Measurements from ENCODE around the gene REV3L. TPM values are rescaled to one million over a fixed set of nuclear protein-coding genes. Genes with fewer than 3 reads are reported as not detected.

Gene REV3L
- polyA plus RNA-seq, 1 of the 3 experiments (the other 2 are of a cell fraction) = 7.3 TPM

GRCh38 chr6:111485342-111485741 is 2.3 kb upstream of the REV3L start:
- CTCF ChIA-PET = interaction anchor here (0.7 kb wide), 1 partner anchor 111 kb away, joined by 3 read pairs; no protein-coding TSS in a partner anchor
- peak overlapping the region; percentile 92 to 94 for H3K27ac ChIP-seq (ENCODE audit: low read depth in 2 of 2, low read length in 1 of 2)
- H3K27me3 ChIP-seq (ENCODE audit: insufficient read depth) = no peaks in the 10 kb centered on the region

More at GRCh38 chr6:111485342-111485741, 2.3 kb upstream of the REV3L start:
- Histone ChIP-seq H2AFZ (ENCODE audit: low read depth) (no peak overlapping the region; the same call in 1 of the 2 replicates), H3K79me2 (ENCODE audit: insufficient read depth) (peaks cover 73% of the 10 kb centered on the region), H3K9me2 (no peaks in the 10 kb centered on the region), H3K4me3 (ENCODE audit: low read depth in 2 of 2, low read length in 1 of 2) (no peak overlapping the region), H3K9me3 (no peaks in the 10 kb centered on the region), H3K36me3 (replicated peaks in 1 of 2; ENCODE audit: control insufficient read depth in 1 of 2, insufficient read depth in 2 of 2, low read length in 1 of 2) (peaks cover 0 to 5% of the 10 kb centered on the region in 2 experiments), H3K9ac (peak overlapping the region; percentile 78; the same call in 1 of the 2 replicates), H3K4me2 (peak overlapping the region; percentile 72; the same call in 1 of the 2 replicates), H4K20me1 (ENCODE audit: insufficient read depth) (no peaks in the 10 kb centered on the region; the same call in 1 of the 2 replicates), H3K4me1 (ENCODE audit: control insufficient read depth in 1 of 2, insufficient read depth in 2 of 2, low read depth in 1 of 2, low read length in 1 of 2) (peaks cover 8 to 14% of the 10 kb centered on the region in 2 experiments; a peak in 2 of 4 replicates), H3F3A (replicated peaks; ENCODE audit: insufficient read depth) (peaks cover 27% of the 10 kb centered on the region)
- TF ChIP-seq TCF12 (IDR thresholded peaks at IDR 0.05) (no peak), FOSL2 (IDR thresholded peaks at IDR 0.05; ENCODE audit: borderline replicate concordance, low read depth) (no peak), SIN3A (IDR thresholded peaks at IDR 0.05; ENCODE audit: borderline replicate concordance, low read depth, low read length) (no peak), EZH2phosphoT487 (IDR thresholded peaks at IDR 0.05; ENCODE audit: borderline replicate concordance, low read depth) (no peak), REST (IDR thresholded peaks at IDR 0.05; ENCODE audit: low read depth, low read length) (no peak), GABPA (IDR thresholded peaks at IDR 0.05; ENCODE audit: low read depth) (no peak), MEF2A (IDR thresholded peaks at IDR 0.05; ENCODE audit: borderline replicate concordance, low read depth) (no peak), CTCF (IDR thresholded peaks at IDR 0.05) (no peak), ZBTB33 (IDR thresholded peaks at IDR 0.05; ENCODE audit: borderline replicate concordance, low read depth) (no peak), NFIC (IDR thresholded peaks at IDR 0.05; ENCODE audit: borderline replicate concordance) (no peak), PBX3 (IDR thresholded peaks at IDR 0.05) (no peak), RAD21 (IDR thresholded peaks at IDR 0.05; ENCODE audit: low read length) (no peak), ELF1 (IDR thresholded peaks at IDR 0.05) (no peak), SMC3 (IDR thresholded peaks at IDR 0.05; ENCODE audit: low read depth, low read length) (no peak), GATA2 (CRISPR knock-in tag; IDR thresholded peaks at IDR 0.05) (no peak)
- 84% methylated on average over 1 of the region's 1 CpG for WGBS (ENCODE audit: low lambda C conversion rate)
- DNase-seq = no peak
- POLR2A ChIA-PET = interaction anchor here (1.4 to 2.7 kb wide), 2 partner anchors 56 to 89 kb away, joined by 7 to 8 read pairs; no protein-coding TSS in a partner anchor
